HepG2 (cell line): Measurements from ENCODE around the gene SAP25. TPM values are rescaled to one million over a fixed set of nuclear protein-coding genes. Genes with fewer than 3 reads are reported as not detected.

Experiments used
- EED ChIP-seq: sonication (generic); formaldehyde crosslinking; IDR thresholded peaks from 2 replicates; pipeline ENCODE4 v1.5.0; 2020; ENCODE audit warnings: mild to moderate bottlenecking, missing genetic modification reagents
- GMEB1 ChIP-seq: sonication (generic); formaldehyde crosslinking; IDR thresholded peaks from 2 replicates; pipeline ENCODE4 v1.5.1; 2020; ENCODE audit warnings: missing genetic modification reagents, mild to moderate bottlenecking, borderline replicate concordance
- JUND ChIP-seq: sonication (generic); formaldehyde crosslinking; IDR thresholded peaks from 2 replicates; pipeline ENCODE4 v1.8.0; 2022; ENCODE audit warnings: mild to moderate bottlenecking, missing genetic modification reagents
- KDM1A ChIP-seq: IDR thresholded peaks from 2 replicates; pipeline ENCODE4 v1.6.1; 2016; ENCODE audit warnings: missing compliant biosample characterization
- MXD3 ChIP-seq: IDR thresholded peaks from 2 replicates; pipeline ENCODE4 v1.6.1; 2016; ENCODE audit warnings: mild to moderate bottlenecking, missing biosample characterization, missing genetic modification reagents
- RXRA ChIP-seq: sonication (generic); formaldehyde crosslinking; IDR thresholded peaks from 2 replicates; pipeline ENCODE4 v1.5.1; 2020; ENCODE audit warnings: missing genetic modification reagents
- SIN3A ChIP-seq: IDR thresholded peaks from 2 replicates; pipeline ENCODE4 v1.6.1; 2011; ENCODE audit warnings: low read depth, mild to moderate bottlenecking, control low read depth, low read length, borderline replicate concordance
- SOX13 ChIP-seq, 3 experiments: fragments of 450-650 bp in 1 of 3; sonication (generic) in 1 of 3; formaldehyde crosslinking in 1 of 3; IDR thresholded peaks in 2 of 3; conservative IDR thresholded peaks in 1 of 3; 2 replicates each; pipeline versions ENCODE4 v1.5.0 to v1.6.1; 2016 to 2020; ENCODE audit warnings: antibody characterized with exemption in 1 of 3, mild to moderate bottlenecking in 1 of 3, missing compliant biosample characterization in 1 of 3, missing genetic modification reagents in 1 of 3, moderate library complexity in 1 of 3
- ZBED4 ChIP-seq: sonication (generic); formaldehyde crosslinking; IDR thresholded peaks from 2 replicates; pipeline ENCODE4 v1.4.0; 2020; ENCODE audit warnings: missing genetic modification reagents, borderline replicate concordance
- ZBTB38 ChIP-seq: sonication (generic); formaldehyde crosslinking; IDR thresholded peaks from 2 replicates; pipeline ENCODE4 v1.5.1; 2020; ENCODE audit warnings: mild to moderate bottlenecking, missing genetic modification reagents
- ZFP62 ChIP-seq: sonication (generic); formaldehyde crosslinking; IDR thresholded peaks from 2 replicates; pipeline ENCODE4 v1.4.0; 2020; ENCODE audit warnings: missing genetic modification reagents
- ZMYM4 ChIP-seq: sonication (generic); formaldehyde crosslinking; IDR thresholded peaks from 2 replicates; pipeline ENCODE4 v1.8.1; 2023; ENCODE audit warnings: mild to moderate bottlenecking, missing genetic modification reagents
- ZNF124 ChIP-seq: sonication (generic); formaldehyde crosslinking; IDR thresholded peaks from 2 replicates; pipeline ENCODE4 v1.4.0; 2020; ENCODE audit warnings: missing genetic modification reagents
- ZNF180 ChIP-seq: sonication (generic); formaldehyde crosslinking; IDR thresholded peaks from 2 replicates; pipeline ENCODE4 v1.4.0; 2020; ENCODE audit warnings: low read depth, missing genetic modification reagents, borderline replicate concordance
- ZNF256 ChIP-seq: sonication (generic); formaldehyde crosslinking; conservative IDR thresholded peaks from 2 replicates; pipeline ENCODE4 v1.4.0; 2020; ENCODE audit warnings: missing genetic modification reagents
- ZNF264 ChIP-seq: sonication (generic); formaldehyde crosslinking; IDR thresholded peaks from 2 replicates; pipeline ENCODE4 v1.4.0; 2020; ENCODE audit warnings: missing genetic modification reagents
- ZNF713 ChIP-seq: sonication (generic); formaldehyde crosslinking; IDR thresholded peaks from 2 replicates; pipeline ENCODE4 v1.4.0; 2020; ENCODE audit warnings: mild to moderate bottlenecking, missing genetic modification reagents
- ZNF768 ChIP-seq: sonication (generic); formaldehyde crosslinking; IDR thresholded peaks from 2 replicates; pipeline ENCODE4 v1.4.0; 2020; ENCODE audit warnings: missing genetic modification reagents
- ZNF839 ChIP-seq: sonication (generic); formaldehyde crosslinking; IDR thresholded peaks from 2 replicates; pipeline ENCODE4 v1.4.0; 2020; ENCODE audit warnings: missing genetic modification reagents, mild to moderate bottlenecking, borderline replicate concordance
- ZNF879 ChIP-seq: sonication (generic); formaldehyde crosslinking; IDR thresholded peaks from 2 replicates; pipeline ENCODE4 v1.8.1; 2023; ENCODE audit warnings: missing genetic modification reagents
- ZXDC ChIP-seq: sonication (generic); formaldehyde crosslinking; IDR thresholded peaks from 2 replicates; pipeline ENCODE4 v1.5.0; 2020; ENCODE audit warnings: mild to moderate bottlenecking, missing genetic modification reagents
- polyA plus RNA-seq, 8 experiments: library from polyadenylated mRNA; depleted of rRNA in 3 of 8; stranded (reverse) in 7 of 8; unstranded in 1 of 8; fragments of >200 nt; fragmentation: Illumina TruSeq in 4 of 8; extraction: Trizol in 4 of 8; gene quantifications; 2 replicates each; pipeline versions ENCODE4 v1.2.1 to v1.2.3, GENCODE V29; 2011 to 2016; ENCODE audit warnings: low read depth in 4 of 8, missing spikeins in 1 of 8, mixed read lengths in 1 of 8; ENCODE audit not compliant: insufficient read depth in 1 of 8
- total RNA-seq, 5 experiments: library from RNA; depleted of rRNA; stranded (reverse); fragments of >200 nt; fragmentation: Illumina TruSeq; extraction: Trizol; gene quantifications; 2 replicates each; pipeline ENCODE4 v1.2.3, GENCODE V29; 2016; ENCODE audit warnings: low read depth in 1 of 5

SAP25 gene
- total and polyA plus RNA-seq, 2 of the 13 experiments (the other 11 are each of a cell fraction or from before 2014, with no cell fraction given): 0.15 to 0.20 TPM

GRCh38 chr7:100545360-100546128 lies 28.2 kb downstream of the SAP25 start (continued):
- no peak for TF ChIP-seq ZNF768 (CRISPR knock-in tag)
- peak; percentile 87 for TF ChIP-seq JUND (CRISPR knock-in tag)
- no peak for TF ChIP-seq KDM1A (CRISPR knock-in tag)
- peak; percentile 71 for TF ChIP-seq RXRA
- no peak for TF ChIP-seq EED (CRISPR knock-in tag)
- no peak for TF ChIP-seq ZNF180 (CRISPR knock-in tag)
- TF ChIP-seq ZNF713 (CRISPR knock-in tag): no peak
- TF ChIP-seq ZXDC (CRISPR knock-in tag): no peak
- TF ChIP-seq SIN3A: peak; percentile 63; the same call in 1 of the 2 replicates
- TF ChIP-seq ZMYM4: no peak
- TF ChIP-seq SOX13 (IDR thresholded peaks at IDR 0.05): no peak
- TF ChIP-seq SOX13 (CRISPR knock-in tag; conservative IDR thresholded peaks at IDR 0.05 in 1 of 2, IDR thresholded peaks at IDR 0.05 in 1 of 2): peak in 1 of 2 experiments; percentile 59; a peak in 1 of 4 replicates
- TF ChIP-seq ZBTB38 (CRISPR knock-in tag): 0 out of 2 replicates have a peak, but pooled peaks have one; percentile 34
- TF ChIP-seq GMEB1: no peak
- peak; percentile 73; the same call in 1 of the 2 replicates for TF ChIP-seq ZBED4 (CRISPR knock-in tag)
- no peak; the same call in 1 of the 2 replicates for TF ChIP-seq ZNF124 (CRISPR knock-in tag)
- TF ChIP-seq ZNF256: no peak
- TF ChIP-seq MXD3 (CRISPR knock-in tag): 0 out of 2 replicates have a peak, but pooled peaks have one; percentile 53
- 0 out of 2 replicates have a peak, but pooled peaks have one; percentile 27 for TF ChIP-seq ZNF879 (CRISPR knock-in tag)
- no peak; the same call in 1 of the 2 replicates for TF ChIP-seq ZNF264 (CRISPR knock-in tag)
- TF ChIP-seq ZNF839 (CRISPR knock-in tag): no peak
- TF ChIP-seq ZFP62 (CRISPR knock-in tag): no peak
